Mesodermal cell (in vitro differentiated cells): ENCODE data around the gene COG6.

Source experiments
- H3K27ac ChIP-seq: 2 replicates; pipeline ENCODE4 v1.7.0; 2013; ENCODE audit warnings: mild to moderate bottlenecking, low read depth, low read length, moderate library complexity; ENCODE audit not compliant: severe bottlenecking
- H3K36me3 ChIP-seq: 2 replicates; pipeline ENCODE4 v1.7.1; 2013; ENCODE audit warnings: mild to moderate bottlenecking, low read length, moderate library complexity; ENCODE audit not compliant: control insufficient read depth, insufficient read depth
- H3K4me1 ChIP-seq: one replicate; pipeline ENCODE4 v1.7.1; 2013; ENCODE audit warnings: mild to moderate bottlenecking, low read length; ENCODE audit not compliant: insufficient read depth, control insufficient read depth, poor library complexity, severe bottlenecking
- H3K4me3 ChIP-seq: 2 replicates; pipeline ENCODE4 v1.7.0; 2013; ENCODE audit warnings: low read length, control low read depth, mild to moderate bottlenecking; ENCODE audit not compliant: insufficient read depth, poor library complexity, severe bottlenecking; ENCODE audit errors: extremely low read depth
- H3K9me3 ChIP-seq: 2 replicates; pipeline ENCODE4 v1.7.1; 2013; ENCODE audit warnings: mild to moderate bottlenecking, low read length, moderate library complexity; ENCODE audit not compliant: control insufficient read depth
- WGBS, 2 experiments: methylation state at CpG; one replicate each; pipeline ENCODE4 v1.1.5; 2013; ENCODE audit warnings: missing lambda C conversion rate in 2 of 2; ENCODE audit not compliant: insufficient coverage in 2 of 2; 5-methylcytosine and 5-hydroxymethylcytosine counted together

COG6 gene

GRCh38 chr13:39729156-39729555 lies 73.7 kb downstream of the COG6 start:
- no peak overlapping the region for H3K4me3 ChIP-seq
- no peaks in the 10 kb centered on the region for H3K4me1 ChIP-seq
- 78% methylated on average over 1 of the region's 3 CpGs; no CpG with 5 or more reads in 1 of the 2 experiments for WGBS, 2 experiments
- peaks cover 17% of the 10 kb centered on the region for H3K36me3 ChIP-seq
- H3K9me3 ChIP-seq = no peaks in the 10 kb centered on the region
- H3K27ac ChIP-seq = no peak overlapping the region

GRCh38 chr13:39734952-39735351 lies 79.5 kb downstream of the COG6 start:
- no peaks in the 10 kb centered on the region for H3K4me1 ChIP-seq
- H3K27ac ChIP-seq = no peak overlapping the region
- peaks cover 23% of the 10 kb centered on the region for H3K36me3 ChIP-seq
- no peaks in the 10 kb centered on the region for H3K9me3 ChIP-seq
- no peak overlapping the region for H3K4me3 ChIP-seq

- peaks cover 22% of the 10 kb centered on the region for H3K36me3 ChIP-seq
- H3K4me3 ChIP-seq = no peak overlapping the region
- H3K9me3 ChIP-seq = no peaks in the 10 kb centered on the region
- no peak overlapping the region for H3K27ac ChIP-seq
- WGBS, 2 experiments = 96 to 100% methylated on average over 3 to 5 of the region's 5 CpGs
- no peaks in the 10 kb centered on the region for H3K4me1 ChIP-seq
Measured at GRCh38 chr13:39737047-39737446, 81.6 kb downstream of the COG6 start.

- 90% methylated on average over 2 of the region's 3 CpGs; no CpG with 5 or more reads in 1 of the 2 experiments for WGBS, 2 experiments
- H3K9me3 ChIP-seq = no peaks in the 10 kb centered on the region
Measured at GRCh38 chr13:39740761-39741160, 85.3 kb downstream of the COG6 start.

GRCh38 chr13:39748961-39749360 lies 93.5 kb downstream of the COG6 start:
- H3K36me3 ChIP-seq = peaks cover 2% of the 10 kb centered on the region
- H3K27ac ChIP-seq = no peak overlapping the region
- no CpG with 5 or more reads among the region's 1 CpG for WGBS, 2 experiments
- no peak overlapping the region for H3K4me3 ChIP-seq
- H3K4me1 ChIP-seq = no peaks in the 10 kb centered on the region
- H3K9me3 ChIP-seq = no peaks in the 10 kb centered on the region

More at GRCh38 chr13:39740761-39741160, 85.3 kb downstream of the COG6 start:
- no peak overlapping the region for H3K4me3 ChIP-seq
- no peak overlapping the region for H3K27ac ChIP-seq
- peaks cover 17% of the 10 kb centered on the region for H3K36me3 ChIP-seq
- no peaks in the 10 kb centered on the region for H3K4me1 ChIP-seq

GRCh38 chr13:39749528-39749927 lies 94.1 kb downstream of the COG6 start:
- H3K27ac ChIP-seq = no peak overlapping the region
- no peaks in the 10 kb centered on the region for H3K4me1 ChIP-seq
- H3K36me3 ChIP-seq = peaks cover 2% of the 10 kb centered on the region
- no peaks in the 10 kb centered on the region for H3K9me3 ChIP-seq
- no peak overlapping the region for H3K4me3 ChIP-seq

- Histone ChIP-seq H3K4me1 (no peaks in the 10 kb centered on the region), H3K36me3 (peaks cover 2% of the 10 kb centered on the region), H3K9me3 (no peaks in the 10 kb centered on the region), H3K4me3 (no peak overlapping the region), H3K27ac (no peak overlapping the region)
Measured at GRCh38 chr13:39751805-39752204, 96.3 kb downstream of the COG6 start.

- Histone ChIP-seq H3K4me1 (no peaks in the 10 kb centered on the region), H3K9me3 (no peaks in the 10 kb centered on the region), H3K36me3 (no peaks in the 10 kb centered on the region), H3K4me3 (no peak overlapping the region), H3K27ac (no peak overlapping the region)
- no CpG with 5 or more reads among the region's 1 CpG for WGBS, 2 experiments
Measured at GRCh38 chr13:39760521-39760920, 105.1 kb downstream of the COG6 start.

- no peak overlapping the region for H3K4me3 ChIP-seq
- no peaks in the 10 kb centered on the region for H3K9me3 ChIP-seq
- no peaks in the 10 kb centered on the region for H3K36me3 ChIP-seq
- no peak overlapping the region for H3K27ac ChIP-seq
- WGBS, 2 experiments = 66 to 80% methylated on average over 1 to 2 of the region's 2 CpGs
- no peaks in the 10 kb centered on the region for H3K4me1 ChIP-seq
Measured at GRCh38 chr13:39765801-39766463, 110.5 kb downstream of the COG6 start.

- Histone ChIP-seq H3K4me1 (no peaks in the 10 kb centered on the region), H3K9me3 (no peaks in the 10 kb centered on the region)
- no CpG with 5 or more reads among the region's 2 CpGs for whole genome bisulfite sequencing, 2 experiments
Measured at GRCh38 chr13:39766464-39767158, 111.1 kb downstream of the COG6 start.

GRCh38 chr13:39767791-39768517 lies 112.5 kb downstream of the COG6 start:
- 80 to 94% methylated on average over 1 to 2 of the region's 3 CpGs for WGBS, 2 experiments
- no peak overlapping the region for H3K27ac ChIP-seq
- H3K36me3 ChIP-seq = no peaks in the 10 kb centered on the region
- H3K4me1 ChIP-seq = no peaks in the 10 kb centered on the region
- H3K4me3 ChIP-seq = no peak overlapping the region
- H3K9me3 ChIP-seq = no peaks in the 10 kb centered on the region

More at GRCh38 chr13:39766464-39767158, 111.1 kb downstream of the COG6 start:
- H3K36me3 ChIP-seq = no peaks in the 10 kb centered on the region
- no peak overlapping the region for H3K4me3 ChIP-seq
- no peak overlapping the region for H3K27ac ChIP-seq
